ENCODE data around the gene NAB2. TPM values are rescaled to one million over a fixed set of nuclear protein-coding genes. Genes with fewer than 3 reads are reported as not detected.

The NAB2 gene
- total and polyA plus RNA-seq, 2 of the 8 experiments (the other 6 are each of a cell fraction or from before 2014, with no cell fraction given): 20.9 to 23.5 TPM

- Histone ChIP-seq H2AFZ (ENCODE audit: low read length) (no peak overlapping the region), H3K4me1 (replicated peaks in 1 of 4; ENCODE audit: control insufficient read depth in 3 of 4, insufficient read depth in 4 of 4, low read length in 3 of 4) (peaks cover 0 to 5% (median 4%) of the 10 kb centered on the region in 4 experiments; a peak in 4 of 7 replicates), H2BK12ac (ENCODE audit: low read depth, low read length) (no peak overlapping the region), H3K27me3 (replicated peaks in 1 of 4; ENCODE audit: control insufficient read depth in 3 of 4, extremely low read depth in 1 of 4, insufficient read depth in 3 of 4, low read length in 3 of 4) (no peaks in the 10 kb centered on the region), H2AK5ac (ENCODE audit: low read depth, low read length) (no peak overlapping the region), H3K23ac (ENCODE audit: insufficient read length) (no peak overlapping the region), H3K4me3 (ENCODE audit: extremely low read depth in 1 of 4, insufficient read depth in 2 of 4, low read depth in 3 of 4, low read length in 4 of 4) (no peak overlapping the region), H3K18ac (ENCODE audit: extremely low read depth, low read length) (no peak overlapping the region), H3K79me2 (ENCODE audit: control insufficient read depth in 1 of 2, insufficient read depth in 2 of 2, low read length in 2 of 2) (peaks cover 0 to under 1% of the 10 kb centered on the region in 2 experiments; a peak in 1 of 4 replicates), H3K14ac (ENCODE audit: insufficient read length) (no peak overlapping the region), H2BK15ac (ENCODE audit: low read length) (no peak overlapping the region), H2BK5ac (ENCODE audit: low read depth, low read length) (no peak overlapping the region), H3K4ac (replicated peaks; ENCODE audit: insufficient read length, low read depth, low read length) (no peak overlapping the region), H3K23me2 (ENCODE audit: low read depth, low read length) (peaks cover 6% of the 10 kb centered on the region; the same call in 1 of the 2 replicates), H2BK20ac (ENCODE audit: low read length) (no peak overlapping the region), H4K5ac (ENCODE audit: insufficient read length, low read depth, low read length) (no peak overlapping the region), H3K9ac (replicated peaks in 1 of 4; ENCODE audit: extremely low read depth in 1 of 4, low read depth in 3 of 4, low read length in 3 of 4) (no peak overlapping the region), H4K20me1 (replicated peaks in 1 of 2; ENCODE audit: control insufficient read depth in 1 of 2, insufficient read depth in 2 of 2, low read length in 2 of 2) (no peaks in the 10 kb centered on the region), H3K27ac (ENCODE audit: low read depth, low read length) (no peak overlapping the region), H3K9me3 (ENCODE audit: insufficient read depth in 2 of 2, low read depth in 1 of 2, low read length in 1 of 2) (no peaks in the 10 kb centered on the region), H4K8ac (ENCODE audit: extremely low read depth, insufficient read depth, low read length) (no peak overlapping the region), H3K79me1 (ENCODE audit: low read depth, low read length) (no peaks in the 10 kb centered on the region), H3K4me2 (ENCODE audit: insufficient read depth in 1 of 2, low read depth in 2 of 2, low read length in 2 of 2) (no peak overlapping the region), H2BK120ac (replicated peaks; ENCODE audit: low read depth, low read length) (no peak overlapping the region), H3K36me3 (ENCODE audit: control insufficient read depth in 2 of 4, insufficient read depth in 4 of 4, low read length in 3 of 4) (no peaks in the 10 kb centered on the region), H4K91ac (replicated peaks; ENCODE audit: insufficient read length, low read length) (no peak overlapping the region), H3K56ac (replicated peaks; ENCODE audit: insufficient read length, low read depth, low read length) (no peak overlapping the region)
- ChIA-PET POLR2A (ENCODE audit: partially characterized antibody) (interaction anchor here (0.7 to 2.8 kb wide), 12 partner anchors 8 to 82 kb away, joined by 3 to 9 read pairs (median 3); no protein-coding TSS in a partner anchor), CTCF (ENCODE audit: partially characterized antibody) (interaction anchor here (0.6 to 19.8 kb wide), 43 partner anchors 9 to 496 kb away, joined by 3 to 305 read pairs (median 6); partner anchors contain the start of genes LRP1-AS, NEMP1 and STAT6)
- 35% methylated on average over 10 of the region's 10 CpGs; no CpG with 5 or more reads in 1 of the 2 experiments for WGBS, 2 experiments (ENCODE audit: extremely low coverage in 1 of 2, insufficient coverage in 1 of 2, insufficient read length in 1 of 2, insufficient replicate concordance in 2 of 2, low coverage in 1 of 2, low lambda C conversion rate in 2 of 2, missing lambda C conversion rate in 1 of 2)
- DNase-seq (ENCODE audit: low read depth in 1 of 2, low spot score in 2 of 2): peak in 1 of 2 experiments; percentile 89
- peak; percentile 48 for FAIRE-seq
- TF ChIP-seq CHD2 (IDR thresholded peaks at IDR 0.05; ENCODE audit: low read length): no peak
- TF ChIP-seq PHF8 (conservative IDR thresholded peaks at IDR 0.05; ENCODE audit: low read depth, low read length): no peak
- TF ChIP-seq CBX5 (IDR thresholded peaks at IDR 0.05; ENCODE audit: low read depth, low read length): no peak
Measured at GRCh38 chr12:57124261-57124877, 35.5 kb downstream of the NAB2 start.
